RWPE1 (cell line): ENCODE results near the gene PDZD2.

Experiments
- CTCF ChIA-PET: fragments of 350-600 bp; sonication (Branson Sonifier 250); formaldehyde crosslinking; extraction: SDS; loops from one replicate; lab custom pipeline; 2021; lab: Yijun Ruan, JAX
- POLR2A ChIA-PET: fragments of 400-600 bp; formaldehyde crosslinking; extraction: SDS; loops from one replicate; lab custom pipeline; 2020; ENCODE audit warnings: antibody characterized with exemption; ENCODE audit not compliant: low non-redundant PET; lab: Yijun Ruan, JAX
- DNase-seq: peaks from one replicate; pipeline ENCODE4 v3.0.0; 2012; ENCODE audit warnings: low spot score
- H3K27ac ChIP-seq: fragments of 450-650 bp; 2 replicates; pipeline ENCODE4 v1.5.1; 2017
- CTCF ChIP-seq: fragments of 450-650 bp; conservative IDR thresholded peaks from 2 replicates; pipeline ENCODE4 v1.5.1; 2017; ENCODE audit warnings: low read depth, mild to moderate bottlenecking

PDZD2 gene

DNA sequence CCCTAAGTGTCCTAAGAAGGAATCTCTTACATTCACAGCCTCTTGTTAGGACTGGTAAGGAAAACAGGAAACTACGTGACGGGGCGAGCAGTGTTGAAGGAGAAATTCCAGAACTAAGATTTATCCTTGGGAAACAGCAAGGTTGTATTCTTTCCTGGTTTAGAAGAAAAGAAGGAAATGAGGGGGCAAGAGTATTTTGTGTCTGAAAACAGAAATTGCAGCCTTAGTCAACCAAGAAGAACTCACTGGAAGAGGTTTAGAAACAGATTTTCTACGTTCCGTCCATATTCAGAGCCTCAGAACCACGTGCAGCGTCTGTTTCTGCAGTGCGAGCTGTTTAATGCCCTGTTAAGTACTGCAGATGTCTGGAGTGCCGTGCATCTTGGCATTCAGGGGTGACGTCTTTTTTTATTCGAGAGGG is 460.0 kb downstream of the PDZD2 start:
- CTCF ChIA-PET: no interaction called here
- no peak for DNase-seq
- TF ChIP-seq CTCF: no peak
- H3K27ac ChIP-seq: no peak overlapping the region
- POLR2A ChIA-PET: no interaction called here

- POLR2A ChIA-PET: no interaction called here
- no peak for TF ChIP-seq CTCF
- no peak overlapping the region for H3K27ac ChIP-seq
- no peak for DNase-seq
- CTCF ChIA-PET: no interaction called here
Measured at GRCh38 chr5:32099486-32100035, 460.6 kb downstream of the PDZD2 start.

- CTCF ChIA-PET: no interaction called here
Measured at GRCh38 chr5:32100230-32100629, 461.3 kb downstream of the PDZD2 start.

DNA sequence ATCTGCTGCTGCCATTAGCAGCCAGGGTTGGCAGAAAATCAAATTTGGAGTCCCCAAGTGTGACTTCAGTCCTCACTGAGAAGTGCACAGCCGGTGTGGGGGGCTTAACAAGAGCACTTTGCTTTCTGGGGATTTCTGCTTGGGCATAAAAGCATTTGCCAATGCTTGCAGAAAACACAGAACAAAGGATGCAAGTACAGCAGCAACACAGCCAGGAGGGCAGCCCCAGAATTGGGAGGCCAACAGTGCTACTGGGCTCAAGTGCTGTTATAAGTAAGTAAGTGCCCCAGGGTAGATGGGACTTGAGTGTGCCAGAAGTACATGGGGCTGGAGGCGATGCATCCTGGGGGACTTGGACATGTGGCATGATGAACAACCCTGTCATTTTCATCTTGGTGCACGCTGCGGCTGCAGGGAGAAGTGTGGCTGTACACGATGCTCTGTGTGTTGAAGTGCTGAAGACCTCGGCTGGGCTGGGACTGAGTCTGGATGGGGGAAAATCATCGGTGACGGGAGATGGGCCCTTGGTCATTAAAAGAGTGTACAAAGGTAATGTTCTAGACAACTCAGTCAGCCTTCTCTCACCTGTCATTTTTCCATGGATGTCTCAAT is 461.9 kb downstream of the PDZD2 start:
- no peak for DNase-seq
- ChIA-PET CTCF (no interaction called here), POLR2A (no interaction called here)
- H3K27ac ChIP-seq: no peak overlapping the region
- no peak for TF ChIP-seq CTCF

More at GRCh38 chr5:32100230-32100629, 461.3 kb downstream of the PDZD2 start:
- no peak overlapping the region for H3K27ac ChIP-seq
- POLR2A ChIA-PET: no interaction called here
- TF ChIP-seq CTCF: no peak
- no peak for DNase-seq

DNA sequence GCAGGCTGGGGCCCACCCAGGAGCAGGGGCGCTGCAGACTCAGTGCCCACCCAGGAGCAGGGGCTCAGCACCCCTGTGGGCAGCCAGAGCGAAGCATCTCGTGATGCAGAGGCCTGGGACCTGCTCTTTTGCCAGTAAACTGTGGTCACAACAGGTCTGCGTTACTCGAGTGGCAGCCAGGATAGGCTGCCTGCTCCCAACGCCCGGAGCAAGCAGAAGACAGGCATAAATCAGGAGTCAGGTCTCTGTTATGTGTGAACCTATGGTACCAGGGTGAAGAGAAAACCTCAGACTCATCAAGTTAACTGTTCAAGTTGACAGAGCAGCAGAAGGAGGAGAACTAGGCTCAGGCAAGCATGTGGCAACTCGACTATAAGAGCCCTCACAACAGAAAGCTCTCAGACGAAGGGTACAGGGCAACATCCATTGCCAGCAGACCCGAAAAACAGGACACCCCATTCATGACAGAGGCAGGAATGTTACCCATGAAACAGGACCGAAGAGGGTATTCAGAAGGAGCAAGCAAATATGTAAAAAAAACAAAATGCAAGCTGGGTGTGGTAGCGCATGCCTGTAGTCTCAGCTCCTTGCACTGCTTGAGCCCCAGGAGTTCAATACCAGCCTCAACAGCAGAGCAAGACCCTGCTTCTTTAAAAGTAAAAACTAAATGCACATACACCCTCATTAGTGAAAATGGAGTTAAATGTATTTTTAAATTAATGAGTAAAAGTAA is 463.5 kb downstream of the PDZD2 start:
- no peak for DNase-seq
- no peak for TF ChIP-seq CTCF
- H3K27ac ChIP-seq: no peak overlapping the region
- ChIA-PET POLR2A (no interaction called here), CTCF (interaction anchor here (1.5 kb wide), 1 partner anchor 9 kb away, joined by 5 read pairs; no protein-coding TSS in a partner anchor)

GRCh38 chr5:32103521-32103920 is 464.6 kb downstream of the PDZD2 start:
- no peak overlapping the region for H3K27ac ChIP-seq
- TF ChIP-seq CTCF: no peak
- ChIA-PET CTCF (interaction anchor here (1.5 kb wide), 1 partner anchor 10 kb away, joined by 5 read pairs; no protein-coding TSS in a partner anchor), POLR2A (no interaction called here)
- no peak for DNase-seq
